ENCODE results near the gene RPS29.

The RPS29 gene

DNA sequence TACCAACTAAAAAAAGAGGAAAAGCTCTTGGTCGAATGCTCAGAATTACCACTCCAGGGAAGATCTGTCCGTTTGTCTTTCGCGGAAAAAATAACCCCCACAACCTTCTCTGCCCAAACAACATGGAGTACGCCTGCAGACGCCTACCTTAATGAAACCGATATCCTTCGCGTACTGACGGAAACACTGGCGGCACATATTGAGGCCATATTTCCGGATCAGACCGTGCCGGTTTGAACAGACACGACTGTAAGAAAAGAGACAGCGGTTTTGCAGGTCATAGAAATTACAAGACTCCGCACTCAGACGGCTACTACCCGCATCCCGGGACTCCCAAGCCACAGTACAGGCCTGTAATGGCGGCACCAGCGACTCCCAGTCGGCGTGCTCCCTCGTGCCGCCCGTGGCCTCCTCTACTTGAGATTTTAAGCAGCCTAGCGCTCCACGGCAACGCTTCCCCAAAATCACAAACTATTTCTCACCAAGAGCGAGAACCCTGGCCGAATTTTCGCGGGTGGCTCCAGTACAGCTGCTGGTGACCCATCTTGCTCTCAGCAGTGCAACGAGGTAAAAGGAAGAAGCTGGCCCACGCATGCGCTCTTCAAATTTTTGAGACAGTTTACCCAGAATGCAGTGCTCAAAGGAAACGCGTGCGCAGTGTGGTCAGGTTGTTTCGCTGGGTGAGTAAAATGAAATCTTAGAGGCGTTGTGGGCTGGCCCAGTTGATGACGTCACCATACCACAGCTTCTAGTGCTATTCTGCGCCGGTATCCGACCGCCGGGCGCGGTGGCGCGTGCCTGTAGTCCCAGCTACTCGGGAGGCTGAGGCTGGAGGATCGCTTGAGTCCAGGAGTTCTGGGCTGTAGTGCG, at the start of gene RPS29:
Gene RPS29, minus strand, starts transcription at position 578 of the 870 bp plus-strand sequence. Its CDS starts 34 bp downstream, at position 544.
- Mint-ChIP-seq H3K27ac (ENCODE audit: low read depth) (peak within 1 kb of the TSS; percentile 100), H3K4me3 (peak within 1 kb of the TSS; percentile 96), H3K4me1 (peaks cover 48% of the 10 kb centered on the region), H3K27me3 (no peaks in the 10 kb centered on the region), H3K9me3 (no peaks in the 10 kb centered on the region), H3K36me3 (ENCODE audit: insufficient read depth) (peaks cover 56% of the 10 kb centered on the region)
- ATAC-seq (replicated peaks; ENCODE audit: extremely low read depth, poor library complexity, severe bottlenecking) (peak; percentile 84), DNase-seq (ENCODE audit: low spot score in 2 of 2) (peak; percentile 99 to 100)

DNA sequence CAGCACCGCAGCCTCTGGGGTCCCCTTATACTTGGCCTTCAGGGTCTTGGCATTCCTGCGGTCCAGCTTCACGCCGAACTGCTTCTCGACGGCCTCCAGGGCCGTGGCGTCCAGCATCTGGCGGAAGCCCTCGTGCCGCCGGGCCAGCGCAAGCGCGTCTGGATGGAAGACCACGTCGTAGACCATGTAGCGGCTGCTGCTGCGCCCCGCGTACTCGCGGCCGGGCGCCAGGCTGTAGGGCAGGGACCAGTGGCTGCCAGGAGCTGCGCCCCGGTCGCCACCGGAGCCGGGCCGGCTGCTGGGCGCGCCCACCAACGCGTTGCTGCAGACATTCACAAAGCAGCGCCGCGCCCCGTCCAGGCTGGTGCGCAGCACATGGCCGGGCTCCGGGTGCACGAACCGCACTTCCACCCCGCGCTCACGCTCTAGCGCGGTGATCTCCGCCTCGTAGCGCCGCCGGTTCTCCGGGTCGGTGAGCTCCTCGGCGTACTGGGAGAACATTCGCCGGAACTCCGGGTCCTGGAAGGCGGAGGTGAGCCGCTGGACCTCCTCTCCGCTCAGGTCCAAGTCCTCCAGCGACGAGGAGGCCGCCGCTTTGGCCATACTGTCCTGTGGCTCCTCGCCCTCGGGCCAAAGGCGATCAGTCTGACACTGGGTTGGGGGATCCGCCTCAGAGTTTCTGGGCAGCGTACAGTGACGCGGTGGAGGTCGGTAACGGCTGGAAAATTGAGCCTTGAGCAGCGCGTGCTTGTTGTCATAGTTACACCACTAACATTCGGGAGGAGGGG, 48.6 kb upstream of the RPS29 start, which contains the start of gene DNAAF2:
Gene DNAAF2, minus strand, starts transcription at position 698 of the 788 bp plus-strand sequence. Its CDS starts 95 bp downstream, at position 603.
- peaks cover 39% of the 10 kb centered on the region for H3K4me1 Mint-ChIP-seq
- no peaks in the 10 kb centered on the region for H3K9me3 Mint-ChIP-seq
- H3K27ac Mint-ChIP-seq (ENCODE audit: low read depth): peak within 1 kb of the TSS; percentile 98
- peaks cover 47% of the 10 kb centered on the region for H3K36me3 Mint-ChIP-seq (ENCODE audit: insufficient read depth)
- peak; percentile 52 to 72 for DNase-seq (ENCODE audit: low spot score in 2 of 2)
- H3K4me3 Mint-ChIP-seq: peak within 1 kb of the TSS; percentile 88
- no peaks in the 10 kb centered on the region for H3K27me3 Mint-ChIP-seq
- ATAC-seq (replicated peaks; ENCODE audit: extremely low read depth, poor library complexity, severe bottlenecking): peak; percentile 49

DNA sequence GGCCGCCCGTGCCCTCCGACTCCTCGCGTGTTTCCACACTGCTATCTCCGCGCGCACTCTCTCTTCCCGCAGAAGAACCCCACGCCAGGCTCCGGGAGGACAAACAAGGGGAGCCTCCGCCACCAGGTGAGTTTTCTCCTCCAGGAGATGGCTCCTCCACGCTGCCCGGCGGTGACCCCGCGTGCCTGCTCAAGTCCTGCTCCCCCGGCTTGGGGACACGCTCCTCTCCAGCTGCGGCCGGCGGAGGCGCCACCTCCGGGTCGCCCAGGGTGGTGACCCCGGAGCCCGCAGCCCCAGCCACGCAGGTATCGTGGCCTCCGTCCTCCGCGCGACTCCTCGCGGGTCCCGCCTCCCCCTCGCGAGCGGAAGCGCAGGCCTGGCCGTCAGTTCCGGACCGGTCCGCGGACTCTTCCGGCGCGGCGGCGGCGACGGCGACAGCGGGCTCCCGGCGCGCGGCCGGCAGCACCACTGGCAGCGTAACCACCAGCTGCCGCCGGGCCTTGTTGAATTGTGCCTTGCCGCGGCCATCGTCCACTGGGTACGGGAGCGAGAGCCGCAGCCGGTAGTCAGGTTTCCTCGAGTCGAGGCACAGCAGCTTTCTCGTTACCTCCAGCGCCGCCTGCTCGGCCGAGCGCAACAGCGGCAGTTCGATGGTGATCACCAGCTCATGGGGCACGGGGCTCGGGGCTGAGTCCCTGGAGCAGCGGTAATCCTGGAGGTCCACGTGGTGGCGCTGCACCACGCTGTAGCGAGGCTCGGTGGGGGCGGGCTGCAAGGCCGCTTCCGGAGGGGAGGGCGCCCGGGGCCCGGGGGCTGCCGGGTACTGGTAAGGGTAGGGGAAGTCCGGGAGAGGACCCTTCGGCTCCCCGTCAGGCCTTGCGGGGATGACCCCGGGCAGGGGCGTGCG, 47.7 kb upstream of the RPS29 start:
- peaks cover 46% of the 10 kb centered on the region for H3K36me3 Mint-ChIP-seq (ENCODE audit: insufficient read depth)
- peak overlapping the region; percentile 88 for H3K4me3 Mint-ChIP-seq
- peaks cover 37% of the 10 kb centered on the region for H3K4me1 Mint-ChIP-seq
- no peaks in the 10 kb centered on the region for H3K27me3 Mint-ChIP-seq
- H3K27ac Mint-ChIP-seq (ENCODE audit: low read depth): peak overlapping the region; percentile 98
- peak; percentile 87 to 90 for DNase-seq (ENCODE audit: low spot score in 2 of 2)
- ATAC-seq (replicated peaks; ENCODE audit: extremely low read depth, poor library complexity, severe bottlenecking): peak; percentile 75
- H3K9me3 Mint-ChIP-seq: no peaks in the 10 kb centered on the region

DNA sequence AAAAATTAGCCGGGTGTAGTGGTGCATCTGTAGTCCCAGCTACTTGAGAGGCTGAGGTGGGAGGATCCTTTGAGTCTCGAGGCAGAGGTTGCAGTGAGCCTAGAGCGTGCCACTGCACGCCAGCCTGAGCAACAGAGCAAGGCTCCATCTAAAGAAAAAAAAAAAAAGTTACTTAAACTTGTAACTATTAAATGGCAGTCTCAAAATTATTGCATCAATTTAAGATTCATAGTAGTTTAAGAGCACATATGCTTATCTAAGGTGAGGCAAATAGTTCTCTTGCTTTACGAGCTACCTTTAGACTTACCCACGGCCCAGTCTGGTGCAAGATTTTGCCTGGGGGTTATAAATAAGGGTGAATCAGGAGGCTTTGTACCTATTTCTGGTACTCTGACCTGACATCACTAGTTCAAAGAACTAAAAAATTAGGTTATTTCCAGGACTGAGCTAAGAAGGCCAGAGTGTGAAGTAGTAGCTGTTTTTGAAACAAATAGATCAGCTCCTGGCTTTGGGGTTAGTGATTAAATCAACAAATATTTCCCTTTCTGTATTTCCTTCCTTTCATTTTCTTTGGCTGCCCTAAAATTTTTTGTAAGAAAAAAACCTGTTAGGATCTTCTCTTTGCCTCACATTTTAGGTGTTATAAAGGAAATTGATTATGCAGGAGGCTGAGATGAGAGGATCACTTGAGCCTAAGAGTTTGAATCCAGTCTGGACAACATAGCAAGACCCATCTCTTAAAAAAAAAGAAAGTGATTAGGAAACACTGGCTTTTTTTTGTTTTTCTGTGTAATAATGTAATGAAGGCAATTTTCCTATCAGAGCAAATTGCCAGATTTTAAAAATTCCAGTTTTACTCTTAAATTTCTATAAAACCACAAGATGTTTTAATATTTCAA, 38.0 kb upstream of the RPS29 start:
- H3K4me1 Mint-ChIP-seq: peaks cover 42% of the 10 kb centered on the region
- peak overlapping the region; percentile 97 for H3K4me3 Mint-ChIP-seq
- ATAC-seq (replicated peaks; ENCODE audit: extremely low read depth, poor library complexity, severe bottlenecking): peak; percentile 6

DNA sequence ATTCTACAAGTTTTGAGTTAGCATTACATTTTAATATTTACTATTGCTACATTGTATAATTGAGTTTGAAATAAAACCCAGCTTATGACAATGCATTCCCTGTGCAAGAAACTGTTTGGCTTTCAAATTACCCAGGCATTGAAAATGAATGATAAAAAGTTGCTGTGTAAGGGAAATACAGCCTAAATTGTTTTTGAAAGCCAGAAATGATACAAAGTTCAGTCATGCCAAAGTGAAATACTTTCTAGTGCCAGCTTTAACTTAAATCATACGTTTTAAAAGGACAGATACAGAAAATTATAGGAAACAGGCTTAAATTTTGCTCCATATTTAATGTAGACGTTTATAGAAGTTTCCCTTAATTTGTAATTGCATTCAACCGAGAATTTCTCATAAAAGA, 37.2 kb upstream of the RPS29 start:
- Mint-ChIP-seq H3K36me3 (ENCODE audit: insufficient read depth) (peaks cover 48% of the 10 kb centered on the region), H3K4me3 (peak overlapping the region; percentile 97), H3K27me3 (no peaks in the 10 kb centered on the region), H3K4me1 (peaks cover 49% of the 10 kb centered on the region), H3K9me3 (no peaks in the 10 kb centered on the region), H3K27ac (ENCODE audit: low read depth) (peak overlapping the region; percentile 80)
- ATAC-seq (replicated peaks; ENCODE audit: extremely low read depth, poor library complexity, severe bottlenecking): no peak
- no peak for DNase-seq (ENCODE audit: low spot score in 2 of 2)

More for the DNA sequence above, 38.0 kb upstream of the RPS29 start:
- DNase-seq (ENCODE audit: low spot score in 2 of 2): no peak
- Mint-ChIP-seq H3K27me3 (no peaks in the 10 kb centered on the region), H3K27ac (ENCODE audit: low read depth) (peak overlapping the region; percentile 80), H3K9me3 (no peaks in the 10 kb centered on the region), H3K36me3 (ENCODE audit: insufficient read depth) (peaks cover 41% of the 10 kb centered on the region)

DNA sequence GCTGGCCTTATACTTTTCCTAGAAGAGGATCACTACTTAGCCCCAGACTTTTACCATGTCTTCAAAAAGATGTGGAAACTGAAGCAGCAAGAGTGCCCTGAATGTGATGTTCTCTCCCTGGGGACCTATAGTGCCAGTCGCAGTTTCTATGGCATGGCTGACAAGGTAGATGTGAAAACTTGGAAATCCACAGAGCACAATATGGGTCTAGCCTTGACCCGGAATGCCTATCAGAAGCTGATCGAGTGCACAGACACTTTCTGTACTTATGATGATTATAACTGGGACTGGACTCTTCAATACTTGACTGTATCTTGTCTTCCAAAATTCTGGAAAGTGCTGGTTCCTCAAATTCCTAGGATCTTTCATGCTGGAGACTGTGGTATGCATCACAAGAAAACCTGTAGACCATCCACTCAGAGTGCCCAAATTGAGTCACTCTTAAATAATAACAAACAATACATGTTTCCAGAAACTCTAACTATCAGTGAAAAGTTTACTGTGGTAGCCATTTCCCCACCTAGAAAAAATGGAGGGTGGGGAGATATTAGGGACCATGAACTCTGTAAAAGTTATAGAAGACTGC, 35.9 kb upstream of the RPS29 start:
- no peak for ATAC-seq (replicated peaks; ENCODE audit: extremely low read depth, poor library complexity, severe bottlenecking)
- Mint-ChIP-seq H3K27ac (ENCODE audit: low read depth) (peak overlapping the region; percentile 100), H3K36me3 (ENCODE audit: insufficient read depth) (peaks cover 57% of the 10 kb centered on the region), H3K4me3 (peak overlapping the region; percentile 97), H3K27me3 (no peaks in the 10 kb centered on the region), H3K4me1 (peaks cover 57% of the 10 kb centered on the region), H3K9me3 (no peaks in the 10 kb centered on the region)
- DNase-seq (ENCODE audit: low spot score in 2 of 2): no peak

DNA sequence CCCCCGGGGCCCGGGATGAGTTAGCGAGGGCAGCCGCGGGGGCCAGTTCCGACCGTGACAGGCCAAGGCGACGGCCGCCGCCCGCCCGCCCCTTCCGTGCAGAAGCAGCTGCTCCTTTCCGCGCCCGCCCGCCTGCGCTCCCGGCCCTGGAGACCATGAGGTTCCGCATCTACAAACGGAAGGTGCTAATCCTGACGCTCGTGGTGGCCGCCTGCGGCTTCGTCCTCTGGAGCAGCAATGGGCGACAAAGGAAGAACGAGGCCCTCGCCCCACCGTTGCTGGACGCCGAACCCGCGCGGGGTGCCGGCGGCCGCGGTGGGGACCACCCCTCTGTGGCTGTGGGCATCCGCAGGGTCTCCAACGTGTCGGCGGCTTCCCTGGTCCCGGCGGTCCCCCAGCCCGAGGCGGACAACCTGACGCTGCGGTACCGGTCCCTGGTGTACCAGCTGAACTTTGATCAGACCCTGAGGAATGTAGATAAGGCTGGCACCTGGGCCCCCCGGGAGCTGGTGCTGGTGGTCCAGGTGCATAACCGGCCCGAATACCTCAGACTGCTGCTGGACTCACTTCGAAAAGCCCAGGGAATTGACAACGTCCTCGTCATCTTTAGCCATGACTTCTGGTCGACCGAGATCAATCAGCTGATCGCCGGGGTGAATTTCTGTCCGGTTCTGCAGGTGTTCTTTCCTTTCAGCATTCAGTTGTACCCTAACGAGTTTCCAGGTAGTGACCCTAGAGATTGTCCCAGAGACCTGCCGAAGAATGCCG, 35.1 kb upstream of the RPS29 start:
- peak overlapping the region; percentile 97 for H3K4me3 Mint-ChIP-seq
- peaks cover 52% of the 10 kb centered on the region for H3K36me3 Mint-ChIP-seq (ENCODE audit: insufficient read depth)
- H3K9me3 Mint-ChIP-seq: no peaks in the 10 kb centered on the region
- H3K27me3 Mint-ChIP-seq: no peaks in the 10 kb centered on the region
- H3K27ac Mint-ChIP-seq (ENCODE audit: low read depth): peak overlapping the region; percentile 100
- DNase-seq (ENCODE audit: low spot score in 2 of 2): no peak
- ATAC-seq (replicated peaks; ENCODE audit: extremely low read depth, poor library complexity, severe bottlenecking): peak; percentile 7
- H3K4me1 Mint-ChIP-seq: peaks cover 55% of the 10 kb centered on the region

DNA sequence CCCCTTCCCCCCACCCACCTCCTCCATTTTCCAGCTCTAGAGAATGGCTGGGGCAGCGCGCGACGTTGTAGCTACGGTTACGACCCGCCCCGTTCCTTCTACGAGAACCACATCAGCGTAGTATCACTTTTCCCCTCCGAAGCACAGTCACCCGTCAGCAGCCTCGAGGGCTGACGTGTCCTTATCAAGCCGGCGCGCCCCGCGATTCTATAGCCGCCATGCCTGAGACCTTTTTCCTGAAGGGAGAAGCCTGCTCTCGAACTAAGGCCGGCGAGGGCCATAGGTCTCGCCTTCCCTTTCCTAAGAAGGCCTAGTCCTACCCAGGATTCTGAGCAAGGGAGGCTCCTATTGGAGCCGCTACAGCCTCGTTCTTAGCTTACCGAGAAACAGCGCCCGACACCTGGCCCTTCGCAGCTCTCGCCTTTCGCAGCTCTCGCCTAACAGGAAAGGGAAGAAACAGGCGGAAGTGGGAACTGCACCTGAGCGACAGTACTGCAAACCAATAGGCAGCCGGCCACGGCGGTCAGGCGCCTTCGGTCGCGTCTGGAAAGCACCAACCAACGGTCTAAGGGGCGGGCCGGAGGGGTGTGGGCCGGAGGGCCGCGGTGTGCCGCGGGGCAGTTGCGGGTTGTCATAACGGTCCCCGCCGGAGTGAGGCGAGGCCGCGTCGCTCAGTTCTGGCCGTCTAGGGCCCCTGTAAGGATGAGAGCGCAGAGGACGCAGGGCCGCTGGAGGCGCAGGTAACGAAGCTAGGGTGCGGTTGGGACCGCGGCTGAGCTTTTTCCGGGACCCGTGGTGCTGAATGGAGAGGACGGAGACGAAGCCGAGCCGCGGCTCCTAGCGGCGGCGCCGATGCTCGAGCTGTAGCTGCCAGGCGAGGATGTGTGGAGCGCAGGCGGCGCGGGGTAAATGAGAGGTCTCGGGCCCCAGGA, 34.3 kb upstream of the RPS29 start, which contains the start of the genes MGAT2 and RPL36AL:
Gene MGAT2, plus strand, starts transcription at position 618 of the 932 bp plus-strand sequence. CDS start 470 bp downstream, outside the sequence.
Gene RPL36AL, minus strand, starts transcription at position 445 of the 932 bp plus-strand sequence. CDS start 1,522 bp downstream, outside the sequence.
- peak within 1 kb of the TSS; percentile 97 for H3K4me3 Mint-ChIP-seq
- peak; percentile 79 for ATAC-seq (replicated peaks; ENCODE audit: extremely low read depth, poor library complexity, severe bottlenecking)
- no peaks in the 10 kb centered on the region for H3K9me3 Mint-ChIP-seq
- no peaks in the 10 kb centered on the region for H3K27me3 Mint-ChIP-seq
- peak within 1 kb of the TSS; percentile 100 for H3K27ac Mint-ChIP-seq (ENCODE audit: low read depth)
- peaks cover 51% of the 10 kb centered on the region for H3K4me1 Mint-ChIP-seq
- peak; percentile 89 to 91 for DNase-seq (ENCODE audit: low spot score in 2 of 2)
- H3K36me3 Mint-ChIP-seq (ENCODE audit: insufficient read depth): peaks cover 51% of the 10 kb centered on the region

DNA sequence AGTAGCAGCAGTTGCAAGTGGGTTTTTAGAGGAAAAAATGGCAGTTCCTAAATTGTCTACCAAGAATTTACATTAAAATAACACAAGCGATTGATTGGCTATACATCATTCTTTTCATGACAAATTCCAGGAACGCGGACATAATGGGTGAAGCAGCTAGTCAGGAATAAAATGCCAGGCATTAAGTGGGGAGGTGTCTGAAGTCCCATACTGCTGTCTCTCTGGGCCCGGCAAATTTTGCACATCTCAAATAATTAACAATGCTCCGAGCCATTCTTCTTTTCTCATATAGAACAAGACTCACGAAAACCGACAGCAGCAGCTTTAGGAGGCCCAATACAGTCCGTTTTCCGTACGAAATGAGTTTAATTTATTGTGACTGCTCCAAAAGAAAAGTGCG, 33.5 kb upstream of the RPS29 start:
- Mint-ChIP-seq H3K4me3 (peak overlapping the region; percentile 97), H3K9me3 (no peaks in the 10 kb centered on the region), H3K36me3 (ENCODE audit: insufficient read depth) (peaks cover 51% of the 10 kb centered on the region), H3K4me1 (peaks cover 50% of the 10 kb centered on the region), H3K27ac (ENCODE audit: low read depth) (peak overlapping the region; percentile 100), H3K27me3 (no peaks in the 10 kb centered on the region)
- ATAC-seq (replicated peaks; ENCODE audit: extremely low read depth, poor library complexity, severe bottlenecking): peak; percentile 0
- DNase-seq (ENCODE audit: low spot score in 2 of 2): no peak
